ENCODE data around the gene GCG. TPM values are rescaled to one million over a fixed set of nuclear protein-coding genes. Genes with fewer than 3 reads are reported as not detected.

GCG gene
- total and polyA plus RNA-seq, 10 donors = 0.21 to 0.28 TPM; not detected in 8

DNA sequence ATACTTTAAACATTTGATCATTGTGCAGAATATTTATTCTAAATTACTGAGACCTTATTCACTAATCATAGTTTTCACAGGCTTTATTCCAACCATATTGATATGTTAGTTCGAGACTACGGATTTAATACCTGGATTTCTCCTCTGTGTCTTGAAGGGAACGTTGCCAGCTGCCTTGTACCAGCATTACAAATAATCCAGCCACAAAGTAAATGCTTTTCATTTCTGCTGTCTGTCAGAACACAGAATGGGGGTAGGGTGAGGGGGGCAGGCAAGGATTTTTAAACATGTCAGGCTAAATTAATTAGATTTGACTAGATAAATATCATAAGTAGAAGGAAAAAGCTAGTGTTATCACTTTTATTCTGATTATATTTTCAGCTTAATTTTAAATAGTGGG, 3.1 kb downstream of the GCG start:
- H3K36me3 ChIP-seq = no peaks in the 10 kb centered on the region
- H3K27me3 ChIP-seq (replicated peaks in 1 of 7) = peaks cover 0 to 34% (median 0%) of the 10 kb centered on the region in 7 donors
- no peak overlapping the region for H3K4me3 ChIP-seq
- DNase-seq = no peak
- H3K9me3 ChIP-seq = no peaks in the 10 kb centered on the region
- intact Hi-C loops (cut with DNase I; ENCODE audit: low total_unique reads) = no loop called here
- H3K27ac ChIP-seq = no peak overlapping the region
- no peaks in the 10 kb centered on the region for H3K4me1 ChIP-seq
- TF ChIP-seq, protein P1, sequence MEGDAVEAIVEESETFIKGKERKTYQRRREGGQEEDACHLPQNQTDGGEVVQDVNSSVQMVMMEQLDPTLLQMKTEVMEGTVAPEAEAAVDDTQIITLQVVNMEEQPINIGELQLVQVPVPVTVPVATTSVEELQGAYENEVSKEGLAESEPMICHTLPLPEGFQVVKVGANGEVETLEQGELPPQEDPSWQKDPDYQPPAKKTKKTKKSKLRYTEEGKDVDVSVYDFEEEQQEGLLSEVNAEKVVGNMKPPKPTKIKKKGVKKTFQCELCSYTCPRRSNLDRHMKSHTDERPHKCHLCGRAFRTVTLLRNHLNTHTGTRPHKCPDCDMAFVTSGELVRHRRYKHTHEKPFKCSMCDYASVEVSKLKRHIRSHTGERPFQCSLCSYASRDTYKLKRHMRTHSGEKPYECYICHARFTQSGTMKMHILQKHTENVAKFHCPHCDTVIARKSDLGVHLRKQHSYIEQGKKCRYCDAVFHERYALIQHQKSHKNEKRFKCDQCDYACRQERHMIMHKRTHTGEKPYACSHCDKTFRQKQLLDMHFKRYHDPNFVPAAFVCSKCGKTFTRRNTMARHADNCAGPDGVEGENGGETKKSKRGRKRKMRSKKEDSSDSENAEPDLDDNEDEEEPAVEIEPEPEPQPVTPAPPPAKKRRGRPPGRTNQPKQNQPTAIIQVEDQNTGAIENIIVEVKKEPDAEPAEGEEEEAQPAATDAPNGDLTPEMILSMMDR (IDR thresholded peaks at IDR 0.05 in 8 of 11, conservative IDR thresholded peaks at IDR 0.05 in 3 of 11) = no peak
- no peak for TF ChIP-seq POLR2A (IDR thresholded peaks at IDR 0.05)
- TF ChIP-seq POLR2AphosphoS5 (IDR thresholded peaks at IDR 0.05) = no peak
- WGBS, 5 donors = 69 to 83% (median 73%) methylated on average over 3 of the region's 3 CpGs

DNA sequence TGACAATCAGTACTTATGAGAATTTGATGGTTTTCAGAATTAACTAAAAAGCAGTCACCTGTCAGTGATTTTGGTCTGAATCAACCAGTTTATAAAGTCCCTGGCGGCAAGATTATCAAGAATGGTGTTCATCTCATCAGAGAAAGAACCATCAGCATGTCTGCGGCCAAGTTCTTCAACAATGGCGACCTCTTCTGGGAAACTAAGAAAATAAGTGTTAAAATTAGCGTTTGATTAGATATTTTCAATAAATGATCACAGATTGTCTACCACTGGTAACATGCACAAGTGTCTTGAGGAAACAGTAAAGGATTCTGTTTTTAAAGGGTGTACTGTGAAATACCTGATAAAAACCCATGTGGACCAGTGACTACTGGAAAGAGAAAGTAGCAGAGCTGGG, 8.1 kb downstream of the GCG start:
- intact Hi-C loops (cut with DNase I; ENCODE audit: low total_unique reads) = no loop called here
- Histone ChIP-seq H3K27ac (no peak overlapping the region), H3K4me1 (no peaks in the 10 kb centered on the region), H3K27me3 (replicated peaks in 1 of 7) (peaks cover 0 to 15% (median 0%) of the 10 kb centered on the region in 7 donors), H3K9me3 (no peaks in the 10 kb centered on the region), H3K36me3 (no peaks in the 10 kb centered on the region), H3K4me3 (no peak overlapping the region)
- TF ChIP-seq, protein P1 (IDR thresholded peaks at IDR 0.05 in 8 of 11, conservative IDR thresholded peaks at IDR 0.05 in 3 of 11) = no peak
- TF ChIP-seq POLR2AphosphoS5 (IDR thresholded peaks at IDR 0.05) (no peak), POLR2A (IDR thresholded peaks at IDR 0.05) (no peak)
- 88 to 96% (median 91%) methylated on average over 4 of the region's 4 CpGs for WGBS, 5 donors
- no peak for DNase-seq

DNA sequence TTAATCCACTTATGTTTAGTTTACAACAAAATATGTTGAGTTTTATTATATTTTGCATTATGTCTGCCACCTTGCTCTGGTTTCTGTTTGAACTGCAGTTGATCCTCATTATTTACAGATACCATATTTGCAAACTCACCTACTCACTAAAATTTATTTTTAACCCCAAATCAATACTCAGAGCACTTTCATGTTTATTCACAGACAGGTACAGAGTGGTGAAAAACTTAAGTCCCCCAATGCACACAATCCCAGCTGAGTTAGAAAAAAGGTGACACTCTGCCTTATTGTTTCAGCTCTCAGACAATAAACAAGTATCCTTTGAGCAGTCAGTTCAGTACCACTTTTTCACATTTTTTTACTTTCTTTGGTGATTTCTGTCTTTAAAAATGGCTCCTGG, 13.7 kb downstream of the GCG start:
- no peak for DNase-seq
- no peaks in the 10 kb centered on the region for H3K4me1 ChIP-seq
- H3K9me3 ChIP-seq = no peaks in the 10 kb centered on the region

DNA sequence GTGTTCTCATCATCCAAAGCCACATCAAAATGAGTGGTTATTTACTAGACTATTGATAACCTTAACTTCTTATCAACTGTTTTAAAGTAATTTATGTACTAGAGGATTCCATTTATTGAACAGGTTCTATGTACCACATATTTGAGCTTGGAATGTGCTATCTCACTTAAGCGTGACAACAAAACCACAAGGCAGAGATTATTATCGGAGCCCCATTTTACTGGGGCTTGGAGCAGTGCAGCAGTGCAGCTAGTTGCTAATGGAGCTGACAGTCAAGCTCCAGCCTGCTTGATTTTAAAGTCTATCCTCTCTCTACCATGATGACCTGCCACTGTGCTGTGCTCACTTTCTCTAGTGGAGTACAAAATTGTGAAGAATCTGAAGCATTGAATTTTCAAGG, 24.6 kb downstream of the GCG start:
- Histone ChIP-seq H3K4me1 (peaks cover 0 to 21% (median 11%) of the 10 kb centered on the region in 6 donors), H3K4me3 (no peak overlapping the region), H3K9me3 (peaks cover 0 to 6% (median 0%) of the 10 kb centered on the region in 8 donors), H3K36me3 (no peaks in the 10 kb centered on the region), H3K27ac (no peak overlapping the region), H3K27me3 (replicated peaks in 1 of 7) (no peaks in the 10 kb centered on the region)
- 70 to 91% (median 78%) methylated on average over 2 of the region's 2 CpGs for WGBS, 5 donors
- intact Hi-C loops (cut with DNase I; ENCODE audit: low total_unique reads) = loop anchor here (10.0 kb wide), 1 partner anchor 543 kb away; no protein-coding TSS in a partner anchor
- DNase-seq = no peak
- no peak for TF ChIP-seq POLR2A (IDR thresholded peaks at IDR 0.05)

More for the DNA sequence above, 13.7 kb downstream of the GCG start:
- intact Hi-C loops (cut with DNase I; ENCODE audit: low total_unique reads) = no loop called here
- Histone ChIP-seq H3K4me3 (no peak overlapping the region), H3K27me3 (replicated peaks in 1 of 7) (no peaks in the 10 kb centered on the region), H3K27ac (no peak overlapping the region), H3K36me3 (no peaks in the 10 kb centered on the region)
- TF ChIP-seq, protein P1 (IDR thresholded peaks at IDR 0.05 in 8 of 11, conservative IDR thresholded peaks at IDR 0.05 in 3 of 11) = no peak
- no peak for TF ChIP-seq POLR2AphosphoS5 (IDR thresholded peaks at IDR 0.05)
- TF ChIP-seq POLR2A (IDR thresholded peaks at IDR 0.05) = no peak

DNA sequence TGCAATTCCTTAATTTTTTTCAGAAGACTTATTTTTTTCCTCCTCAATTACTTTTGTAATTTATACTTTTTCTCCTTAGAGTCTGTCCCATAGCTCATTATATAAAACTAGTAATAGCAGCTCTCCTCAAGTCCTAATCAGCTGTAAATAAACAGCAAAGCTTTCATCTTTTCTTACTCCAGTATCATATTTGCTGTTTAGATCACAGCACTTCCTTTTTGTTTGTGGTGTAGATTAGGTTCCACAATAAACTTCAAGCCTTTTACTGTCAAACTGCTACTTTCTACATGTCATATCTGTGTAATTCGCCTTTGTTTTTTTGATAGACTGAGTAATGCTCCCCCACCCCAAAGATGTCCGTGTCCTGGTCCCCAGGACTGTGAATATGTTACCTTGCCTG, 25.5 kb downstream of the GCG start:
- WGBS, 5 donors = 45 to 68% (median 49%) methylated on average over 2 of the region's 2 CpGs
- intact Hi-C loops (cut with DNase I; ENCODE audit: low total_unique reads) = loop anchor here (10.0 kb wide), 1 partner anchor 542 kb away; no protein-coding TSS in a partner anchor
- H3K4me1 ChIP-seq = peaks cover 0 to 21% (median 11%) of the 10 kb centered on the region in 6 donors
- H3K9me3 ChIP-seq = peaks cover 0 to 6% (median 0%) of the 10 kb centered on the region in 8 donors
- H3K36me3 ChIP-seq = no peaks in the 10 kb centered on the region
- H3K4me3 ChIP-seq = no peak overlapping the region
- H3K27me3 ChIP-seq (replicated peaks in 1 of 7) = no peaks in the 10 kb centered on the region
- DNase-seq = no peak
- no peak overlapping the region for H3K27ac ChIP-seq
- TF ChIP-seq POLR2A (IDR thresholded peaks at IDR 0.05) = no peak
- TF ChIP-seq, protein P1 (IDR thresholded peaks at IDR 0.05 in 8 of 11, conservative IDR thresholded peaks at IDR 0.05 in 3 of 11) = no peak
- no peak for TF ChIP-seq POLR2AphosphoS5 (IDR thresholded peaks at IDR 0.05)
